Right lobe of liver (tissue), 4 donors: ENCODE measurements around the gene EIF4A3.

Experiments used
- CTCF ChIP-seq, 4 donors: fragments of 200-600 bp in 3 of 4; fragments of 450-650 bp in 1 of 4; IDR thresholded peaks; one replicate each; pipeline versions ENCODE4 v1.5.1 to v1.8.0; 2016 to 2022; ENCODE audit warnings: antibody characterized with exemption in 4 of 4, mild to moderate bottlenecking in 2 of 4
- POLR2A ChIP-seq: fragments of 450-650 bp; IDR thresholded peaks from one replicate; pipeline ENCODE4 v1.6.1; 2017; ENCODE audit warnings: antibody characterized with exemption, mild to moderate bottlenecking
- donor health status: DM: no; HTN: no; CAD: no.
- donor health status: DM: no; HTN: no; CAD: no.
- donor health status: DM: no; HTN: yes; CAD: no.

GRCh38 chr17:80115159-80115558 is 31.8 kb downstream of the EIF4A3 start:
- no peak for TF ChIP-seq POLR2A
- no peak for TF ChIP-seq CTCF (IDR thresholded peaks at IDR 0.05)
